ENCODE data around the gene MPI.
"Not testable (repeated sequence)": the region's sequence is repeated elsewhere in the genome, so short reads cannot be mapped to it uniquely, and the experiment has no call there.

The MPI gene

DNA sequence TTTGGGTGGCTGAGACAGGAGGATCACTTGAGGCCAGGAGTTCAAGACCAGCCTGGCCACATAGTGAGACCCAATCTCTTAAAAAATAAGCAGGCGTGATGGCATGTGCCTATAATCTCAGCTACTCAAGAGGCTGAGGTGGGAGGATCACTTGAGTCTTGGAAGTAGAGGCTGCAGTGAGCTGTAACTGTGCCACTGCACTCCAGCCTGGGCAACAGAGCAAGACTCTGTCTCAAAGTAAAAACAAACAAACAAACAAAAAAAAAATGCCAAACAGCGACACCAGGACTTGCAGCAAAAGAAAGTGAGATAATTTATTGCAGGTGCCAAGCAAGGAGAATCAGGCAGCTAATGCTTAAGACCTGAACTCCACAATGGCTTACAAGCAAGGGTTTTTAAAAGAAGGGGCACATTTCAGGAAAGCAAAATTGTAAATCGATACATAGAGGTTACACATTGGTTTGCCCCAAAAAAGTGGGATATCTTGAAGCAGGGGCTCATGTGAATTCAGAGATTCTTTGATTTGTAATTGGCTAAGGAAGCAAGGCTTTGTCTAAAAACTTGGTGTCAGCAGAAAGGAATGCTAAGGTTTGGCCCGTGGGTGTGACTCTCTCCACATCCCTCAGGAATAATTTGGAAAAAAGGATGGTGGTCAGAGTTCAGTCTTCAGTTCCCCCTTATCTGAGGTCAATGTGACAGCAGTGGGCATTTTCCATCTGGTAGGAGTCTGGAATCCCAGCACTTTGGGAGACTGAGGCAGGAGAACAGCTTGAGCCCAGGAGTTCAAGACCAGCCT lies 5.2 kb upstream of the MPI start:
- DNase-seq (ENCODE audit: insufficient read length, low spot score), result no peak
- TF ChIP-seq, protein P1, sequence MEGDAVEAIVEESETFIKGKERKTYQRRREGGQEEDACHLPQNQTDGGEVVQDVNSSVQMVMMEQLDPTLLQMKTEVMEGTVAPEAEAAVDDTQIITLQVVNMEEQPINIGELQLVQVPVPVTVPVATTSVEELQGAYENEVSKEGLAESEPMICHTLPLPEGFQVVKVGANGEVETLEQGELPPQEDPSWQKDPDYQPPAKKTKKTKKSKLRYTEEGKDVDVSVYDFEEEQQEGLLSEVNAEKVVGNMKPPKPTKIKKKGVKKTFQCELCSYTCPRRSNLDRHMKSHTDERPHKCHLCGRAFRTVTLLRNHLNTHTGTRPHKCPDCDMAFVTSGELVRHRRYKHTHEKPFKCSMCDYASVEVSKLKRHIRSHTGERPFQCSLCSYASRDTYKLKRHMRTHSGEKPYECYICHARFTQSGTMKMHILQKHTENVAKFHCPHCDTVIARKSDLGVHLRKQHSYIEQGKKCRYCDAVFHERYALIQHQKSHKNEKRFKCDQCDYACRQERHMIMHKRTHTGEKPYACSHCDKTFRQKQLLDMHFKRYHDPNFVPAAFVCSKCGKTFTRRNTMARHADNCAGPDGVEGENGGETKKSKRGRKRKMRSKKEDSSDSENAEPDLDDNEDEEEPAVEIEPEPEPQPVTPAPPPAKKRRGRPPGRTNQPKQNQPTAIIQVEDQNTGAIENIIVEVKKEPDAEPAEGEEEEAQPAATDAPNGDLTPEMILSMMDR (IDR thresholded peaks at IDR 0.05; ENCODE audit: insufficient read depth, missing control alignments), result no peak
- FAIRE-seq, result no peak

DNA sequence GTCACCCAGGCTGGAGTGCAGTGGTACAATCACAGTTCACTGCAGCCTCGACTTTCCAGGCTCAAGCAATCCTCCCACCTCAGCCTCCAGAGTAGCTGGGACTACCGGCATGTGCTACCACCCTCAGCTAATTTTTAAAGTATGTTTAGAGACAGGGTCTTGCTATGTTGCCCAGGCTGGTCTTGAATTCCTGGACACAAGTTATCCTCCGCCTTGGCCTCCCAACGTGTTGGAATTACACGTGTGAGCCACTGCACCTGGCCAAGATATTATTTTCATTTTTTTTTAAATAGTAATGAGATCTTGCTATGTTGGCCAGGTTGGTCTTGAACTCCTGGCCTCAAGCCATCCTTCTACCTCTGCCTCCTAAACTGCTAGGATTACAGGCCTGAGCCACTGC lies 4.4 kb upstream of the MPI start:
- TF ChIP-seq, protein P1 (IDR thresholded peaks at IDR 0.05; ENCODE audit: insufficient read depth, missing control alignments), result no peak
- DNase-seq (ENCODE audit: insufficient read length, low spot score) (no peak), FAIRE-seq (no peak)

DNA sequence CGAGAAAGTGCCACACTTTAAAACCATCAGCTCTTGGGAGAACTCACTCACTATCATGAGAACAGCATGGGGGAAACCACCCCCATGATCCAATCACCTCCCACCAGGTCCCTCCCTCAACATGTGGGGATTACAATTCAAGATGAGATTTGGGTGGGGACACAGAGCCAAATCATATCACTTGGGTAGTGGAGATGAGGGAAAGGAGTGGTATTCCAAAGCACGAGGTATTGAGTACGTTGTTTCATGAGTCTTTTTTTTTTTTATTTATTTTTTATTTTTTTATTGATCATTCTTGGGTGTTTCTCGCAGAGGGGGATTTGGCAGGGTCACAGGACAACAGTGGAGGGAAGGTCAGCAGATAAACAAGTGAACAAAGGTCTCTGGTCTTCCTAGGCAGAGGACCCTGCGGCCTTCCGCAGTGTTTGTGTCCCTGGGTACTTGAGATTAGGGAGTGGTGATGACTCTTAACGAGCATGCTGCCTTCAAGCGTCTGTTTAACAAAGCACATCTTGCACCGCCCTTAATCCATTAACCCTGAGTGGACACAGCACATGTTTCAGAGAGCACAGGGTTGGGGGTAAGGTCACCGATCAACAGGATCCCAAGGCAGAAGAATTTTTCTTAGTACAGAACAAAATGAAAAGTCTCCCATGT lies 2.2 kb upstream of the MPI start:
- DNase-seq (ENCODE audit: insufficient read length, low spot score); FAIRE-seq: not testable (repeated sequence)

DNA sequence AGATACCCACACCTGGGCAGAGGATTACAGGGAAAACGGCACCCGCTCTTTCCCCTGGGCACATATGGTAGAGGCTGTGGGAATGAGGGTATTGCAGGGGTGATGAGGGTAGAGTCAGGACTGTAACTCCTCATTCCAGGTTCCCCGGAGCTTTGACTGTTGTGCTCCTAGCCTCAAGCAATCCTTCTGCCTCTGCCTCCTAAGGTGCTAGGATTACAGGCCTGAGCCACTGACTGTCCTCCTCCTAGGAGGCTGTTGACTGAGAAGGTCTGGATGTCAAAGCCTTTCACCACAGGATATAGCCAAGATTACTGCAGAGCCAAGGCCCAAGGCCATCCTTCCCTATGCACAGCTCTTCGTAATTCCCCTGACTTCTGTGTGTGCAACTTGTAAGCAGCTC lies 1.1 kb upstream of the MPI start:
- FAIRE-seq, result no peak
- TF ChIP-seq, protein P1 (IDR thresholded peaks at IDR 0.05; ENCODE audit: insufficient read depth, missing control alignments), result no peak
- DNase-seq (ENCODE audit: insufficient read length, low spot score), result no peak

DNA sequence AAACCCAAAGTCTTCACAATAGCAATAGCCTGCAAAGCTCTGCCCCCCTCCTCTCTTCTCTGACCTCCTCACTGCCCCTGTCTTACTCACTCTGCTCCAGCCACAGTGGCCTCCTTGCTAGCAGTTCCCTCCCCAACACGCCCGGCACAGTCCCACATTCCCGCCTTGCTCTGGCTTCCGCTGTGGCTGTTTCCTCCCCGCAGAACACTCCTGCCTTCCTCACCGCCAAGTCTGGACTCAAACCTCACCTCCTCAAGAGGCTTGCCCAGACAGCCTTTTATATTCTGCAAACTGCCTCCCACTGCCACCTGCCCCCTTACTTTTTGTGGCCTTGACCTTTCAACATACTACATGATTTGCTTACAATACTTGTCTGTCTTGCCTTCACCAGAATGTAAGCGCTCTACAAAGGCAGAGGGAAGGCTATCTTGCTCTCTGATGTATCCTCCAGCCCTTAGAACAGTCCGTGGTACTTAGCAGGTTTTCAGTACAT lies 406 bp upstream of the MPI start:
- FAIRE-seq (no peak), DNase-seq (ENCODE audit: insufficient read length, low spot score) (no peak)
- TF ChIP-seq, protein P1 (IDR thresholded peaks at IDR 0.05; ENCODE audit: insufficient read depth, missing control alignments), result no peak

DNA sequence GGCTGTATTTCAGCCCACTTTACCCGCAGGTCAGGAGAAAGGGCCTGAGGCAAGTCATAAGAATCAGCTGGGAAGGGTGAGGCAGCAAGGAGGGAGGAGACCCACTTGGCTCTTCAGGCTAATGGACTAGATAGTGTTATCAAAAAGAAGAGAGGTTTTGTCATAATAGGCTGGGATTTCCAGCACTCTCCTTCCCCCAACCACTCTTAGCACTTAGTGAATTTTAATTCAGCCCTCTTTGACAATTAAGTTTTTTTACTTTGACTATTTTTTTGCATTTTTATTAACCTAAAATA lies 771 bp downstream of the MPI start:
- DNase-seq (ENCODE audit: insufficient read length, low spot score) (no peak), FAIRE-seq (no peak)
- TF ChIP-seq, protein P1 (IDR thresholded peaks at IDR 0.05; ENCODE audit: insufficient read depth, missing control alignments), result no peak

DNA sequence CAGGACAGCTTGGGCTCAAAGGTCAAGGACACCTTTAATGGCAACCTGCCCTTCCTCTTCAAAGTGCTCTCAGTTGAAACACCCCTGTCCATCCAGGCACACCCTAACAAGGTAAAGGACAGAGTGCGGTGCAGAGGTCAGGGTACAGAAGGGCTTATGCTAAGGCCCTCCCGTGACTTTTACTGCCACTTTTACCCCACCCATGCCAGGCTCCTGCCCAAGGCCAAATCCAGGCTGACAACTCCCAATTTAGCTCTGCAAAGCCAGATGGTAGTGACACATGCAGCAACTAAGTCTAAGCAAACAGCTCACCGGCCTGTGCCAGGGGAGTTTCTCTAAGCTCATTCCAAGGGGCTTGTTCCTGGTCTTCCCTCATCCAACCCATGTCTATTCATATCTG lies 1.6 kb downstream of the MPI start:
- TF ChIP-seq, protein P1 (IDR thresholded peaks at IDR 0.05; ENCODE audit: insufficient read depth, missing control alignments), result no peak
- FAIRE-seq, result no peak
- no peak for DNase-seq (ENCODE audit: insufficient read length, low spot score)
